GM18499 (cell line): ENCODE measurements around the gene ZFHX3.

ENCODE experiments used
- ATAC-seq: cut with Tn5 transposase; IDR thresholded peaks from one replicate; pipeline ENCODE4 v1.9.1; 2021; ENCODE audit warnings: moderate number of reproducible peaks; ENCODE audit not compliant: insufficient read depth, unreplicated experiment

Gene ZFHX3

DNA sequence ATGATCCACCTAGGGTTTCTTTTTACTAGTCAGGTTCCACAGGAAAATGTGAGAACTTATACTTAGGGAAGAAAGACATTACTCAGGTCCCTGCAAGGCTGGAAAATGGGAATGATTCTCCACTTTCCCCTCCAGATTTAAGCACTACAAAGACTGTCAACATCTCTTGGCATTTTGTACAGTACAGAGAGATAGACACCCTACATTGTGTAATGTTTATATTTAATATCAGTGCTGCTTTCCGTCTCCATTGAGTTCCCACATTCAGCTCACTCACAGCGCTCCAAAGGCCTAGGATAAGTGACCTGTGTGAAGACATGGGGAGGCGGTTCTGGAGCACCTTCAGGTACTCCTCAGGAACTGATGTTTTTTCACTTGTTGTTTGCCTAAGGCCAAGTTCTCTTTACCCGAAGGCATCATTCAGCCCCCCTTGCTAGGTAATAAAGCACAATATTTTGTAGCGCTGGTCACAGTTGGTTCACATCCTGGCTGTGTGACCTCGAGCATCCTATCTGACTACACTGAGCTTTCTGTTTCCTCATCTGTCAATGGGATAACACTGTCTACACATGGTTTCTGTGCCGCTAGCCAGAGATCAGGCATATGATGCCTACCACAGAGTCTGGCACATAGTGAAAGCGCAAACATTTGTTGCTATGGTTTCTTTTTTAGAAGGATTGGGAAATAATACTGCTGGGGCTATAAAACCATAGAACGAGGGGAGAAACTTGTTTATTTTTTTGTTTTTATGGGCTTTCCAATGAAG lies 226.6 kb downstream of the ZFHX3 start:
- no peak for ATAC-seq

GRCh38 chr16:72819345-72819744 lies 228.6 kb downstream of the ZFHX3 start:
- no peak for ATAC-seq

- no peak for ATAC-seq
These were observed 229.6 kb downstream of the ZFHX3 start for GRCh38 chr16:72818236-72818845.

GRCh38 chr16:72815348-72816318 lies 232.3 kb downstream of the ZFHX3 start:
- ATAC-seq: no peak

DNA sequence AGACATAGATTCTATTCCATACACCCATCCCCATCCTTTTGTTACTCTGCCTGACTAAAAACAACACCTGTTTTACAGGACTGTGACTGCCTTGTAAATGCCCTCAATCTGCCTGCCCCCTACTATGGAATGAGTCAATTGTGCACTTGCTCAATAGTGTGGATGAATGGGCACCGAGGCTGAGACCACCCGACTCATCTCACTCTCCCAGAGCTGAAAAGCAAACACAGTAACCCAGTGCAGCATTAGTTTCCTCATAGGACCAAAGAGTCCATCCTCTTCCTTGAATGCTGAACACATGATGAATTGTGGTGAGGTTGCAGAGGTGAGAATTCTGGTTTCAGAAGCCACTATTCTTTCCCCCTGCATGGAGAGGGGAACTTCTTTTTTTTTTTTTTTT lies 233.7 kb downstream of the ZFHX3 start:
- ATAC-seq: no peak

DNA sequence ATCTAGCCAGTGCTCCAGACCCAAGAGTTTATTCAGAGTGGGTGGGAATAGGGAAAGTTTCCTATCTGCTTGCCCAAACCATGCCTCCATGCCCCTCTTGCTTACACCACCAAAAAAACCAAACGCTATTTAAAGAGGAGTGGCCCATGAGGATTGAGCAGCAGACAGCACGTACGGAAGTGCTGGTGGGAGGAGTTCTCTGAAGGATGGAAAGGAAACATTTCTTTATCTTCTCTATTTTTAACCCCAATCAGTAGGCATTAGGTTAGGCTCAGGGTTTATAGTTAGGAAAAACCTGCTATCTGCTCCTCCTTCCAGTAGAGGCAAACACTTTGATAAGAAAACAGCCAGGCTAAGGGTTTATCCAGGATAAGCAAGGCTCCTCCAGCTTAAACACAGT lies 235.3 kb downstream of the ZFHX3 start:
- no peak for ATAC-seq

GRCh38 chr16:72811876-72812275 lies 236.1 kb downstream of the ZFHX3 start:
- ATAC-seq: no peak

- no peak for ATAC-seq
These were observed 236.7 kb downstream of the ZFHX3 start for GRCh38 chr16:72811188-72811720.

DNA sequence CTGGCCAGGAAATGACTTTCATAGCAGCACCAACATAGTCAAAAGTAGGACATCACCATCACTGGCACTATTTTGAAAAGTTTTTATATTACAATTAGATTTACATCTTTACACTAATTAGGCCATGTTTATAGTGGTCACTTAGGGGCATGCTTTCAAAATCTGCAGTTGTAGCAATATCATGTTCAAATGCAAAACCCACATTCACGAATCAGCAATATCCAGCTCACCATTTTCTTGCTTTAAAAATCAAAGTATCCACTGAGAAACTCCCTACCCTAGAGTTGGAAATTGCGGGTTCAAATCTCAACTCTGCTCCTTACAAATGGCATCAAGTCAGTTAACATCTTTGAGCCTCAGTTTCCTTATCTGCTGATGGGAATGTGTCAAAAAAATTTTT lies 237.4 kb downstream of the ZFHX3 start:
- ATAC-seq: no peak

- no peak for ATAC-seq
These were observed 238.5 kb downstream of the ZFHX3 start for GRCh38 chr16:72809446-72809845.

GRCh38 chr16:72808754-72809153 lies 239.2 kb downstream of the ZFHX3 start:
- no peak for ATAC-seq

DNA sequence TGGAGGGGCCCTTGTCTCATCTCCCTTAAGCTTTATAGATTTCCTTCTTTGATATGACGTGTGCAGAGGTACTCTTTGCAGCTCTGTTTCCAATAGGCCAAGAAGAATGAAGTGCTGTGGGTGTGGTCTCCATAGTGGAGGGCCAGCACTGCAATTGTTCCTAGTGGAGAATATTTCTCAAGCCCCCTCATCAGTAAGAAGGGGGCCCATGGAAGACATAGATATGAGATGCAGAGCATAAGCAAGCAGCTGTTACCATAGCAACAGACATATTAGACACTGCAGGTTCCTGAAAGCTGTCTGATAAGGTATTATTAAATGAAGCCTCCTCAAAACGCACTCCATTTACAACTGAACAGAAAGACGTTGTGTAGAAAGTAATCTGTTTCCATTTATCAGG lies 240.7 kb downstream of the ZFHX3 start:
- no peak for ATAC-seq

GRCh38 chr16:72805486-72805885 lies 242.4 kb downstream of the ZFHX3 start:
- no peak for ATAC-seq

DNA sequence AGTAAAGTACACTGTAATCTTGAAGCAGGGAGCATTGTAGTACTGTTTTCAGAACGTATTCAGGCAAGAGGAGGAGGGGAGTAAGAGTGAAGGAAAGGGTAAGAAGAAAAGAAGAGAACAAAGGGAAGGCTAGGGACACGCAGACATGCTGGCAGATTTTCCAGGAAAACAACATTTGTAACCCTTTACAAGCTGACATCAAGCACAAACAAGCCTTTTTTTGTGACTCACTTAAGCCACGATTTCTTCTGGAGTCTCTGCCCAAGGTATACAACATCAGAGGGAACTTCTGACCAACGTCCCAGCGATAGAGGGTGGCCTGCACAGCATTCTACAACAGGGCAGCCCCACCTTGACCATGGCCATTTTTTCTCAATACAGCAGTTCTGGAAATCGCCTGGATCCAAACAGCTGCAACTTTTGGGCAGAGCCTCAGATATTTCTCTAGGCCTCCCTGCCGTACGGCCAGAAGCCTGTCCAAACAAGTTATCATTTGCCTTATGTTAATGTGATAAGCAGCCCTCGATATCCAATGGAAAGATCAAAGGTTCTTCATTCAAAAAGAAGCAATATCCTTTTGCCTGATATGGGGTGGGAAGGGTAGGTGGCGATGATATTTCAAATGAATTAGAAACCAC lies 247.3 kb downstream of the ZFHX3 start:
- ATAC-seq: no peak

GRCh38 chr16:72798264-72798663 lies 249.7 kb downstream of the ZFHX3 start:
- ATAC-seq: no peak

GRCh38 chr16:72797621-72798020 lies 250.3 kb downstream of the ZFHX3 start:
- no peak for ATAC-seq

DNA sequence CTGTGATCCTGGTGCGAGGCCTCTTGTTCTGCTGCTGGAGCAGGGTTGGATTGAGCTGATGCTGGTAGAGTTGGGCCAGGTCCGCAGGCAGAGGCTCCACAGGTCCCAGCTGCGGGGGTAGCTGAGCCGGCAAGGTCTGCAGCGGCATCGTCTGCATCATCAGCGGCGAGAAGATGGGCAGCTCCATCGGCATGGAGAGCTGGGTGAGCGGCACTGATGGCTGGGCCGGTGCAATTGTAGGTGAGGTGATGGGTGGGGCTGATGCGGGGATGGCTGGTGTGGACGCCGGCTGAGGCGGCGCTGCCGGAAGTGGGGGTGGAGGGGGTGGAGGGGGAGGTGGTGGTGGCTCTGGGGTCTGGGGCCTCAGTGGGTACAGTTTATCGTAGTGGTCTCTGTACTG lies 251.7 kb downstream of the ZFHX3 start:
- no peak for ATAC-seq

DNA sequence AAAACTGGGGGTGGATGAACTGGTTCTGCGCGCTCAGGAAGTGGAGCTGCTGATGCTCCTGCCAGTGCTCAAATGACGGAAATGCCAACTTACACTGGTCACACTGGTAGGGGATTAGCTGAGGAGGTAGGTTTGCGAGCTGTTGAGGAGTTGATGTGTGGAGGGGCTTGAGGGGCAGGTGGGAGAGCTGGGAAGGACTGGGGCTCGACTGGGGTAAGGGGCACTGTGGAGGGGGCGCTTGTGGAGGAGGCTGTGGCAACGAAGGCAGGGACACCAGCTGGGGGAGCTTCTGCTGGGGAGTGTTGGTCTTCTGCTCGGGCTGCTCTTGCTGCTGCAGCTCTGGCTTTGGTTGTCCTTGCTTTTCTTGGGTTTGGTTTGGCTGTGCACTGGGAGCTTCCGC lies 252.9 kb downstream of the ZFHX3 start:
- ATAC-seq: no peak

GRCh38 chr16:72794319-72794718 lies 253.6 kb downstream of the ZFHX3 start:
- ATAC-seq: no peak

DNA sequence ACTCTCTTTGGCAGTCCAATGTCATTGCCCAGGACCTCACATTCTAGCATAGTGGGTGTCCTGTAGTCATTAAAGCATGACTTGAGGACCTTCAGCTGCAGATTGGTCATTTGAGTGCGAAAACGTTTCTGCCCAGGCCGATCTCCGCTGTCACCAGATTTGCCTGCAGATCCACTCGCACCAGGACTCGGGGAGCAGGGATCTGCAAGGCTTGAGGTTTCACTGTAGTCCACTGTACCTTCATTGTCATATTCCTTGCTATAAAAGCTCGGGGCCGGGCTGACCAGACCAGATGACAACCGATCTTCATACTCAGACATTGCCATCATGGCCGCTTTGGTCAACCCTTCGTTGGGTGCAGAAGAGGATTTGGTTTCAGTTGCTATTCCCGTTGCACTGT lies 254.2 kb downstream of the ZFHX3 start:
- no peak for ATAC-seq
